MM.1S (cell line): ENCODE data around the gene IGSF5.

Source experiments
- EZH2 ChIP-seq: fragments of 300-600 bp; sonication (generic); optimal IDR thresholded peaks from 2 replicates; pipeline ENCODE3; 2017; ENCODE audit warnings: low read depth, mild to moderate bottlenecking, antibody characterized with exemption, low read length, mixed read lengths
- EZH2phosphoT487 ChIP-seq: fragments of 300-600 bp; sonication (generic); IDR thresholded peaks from 2 replicates; pipeline ENCODE4 v1.6.1; 2018; ENCODE audit warnings: antibody characterized with exemption, low read length
- TF ChIP-seq, protein P1 (sequence below): fragments of 300-600 bp; sonication (generic); IDR thresholded peaks from 2 replicates; pipeline ENCODE4 v1.5.1; 2016; ENCODE audit warnings: antibody characterized with exemption, low read length, mixed read lengths

DNA sequence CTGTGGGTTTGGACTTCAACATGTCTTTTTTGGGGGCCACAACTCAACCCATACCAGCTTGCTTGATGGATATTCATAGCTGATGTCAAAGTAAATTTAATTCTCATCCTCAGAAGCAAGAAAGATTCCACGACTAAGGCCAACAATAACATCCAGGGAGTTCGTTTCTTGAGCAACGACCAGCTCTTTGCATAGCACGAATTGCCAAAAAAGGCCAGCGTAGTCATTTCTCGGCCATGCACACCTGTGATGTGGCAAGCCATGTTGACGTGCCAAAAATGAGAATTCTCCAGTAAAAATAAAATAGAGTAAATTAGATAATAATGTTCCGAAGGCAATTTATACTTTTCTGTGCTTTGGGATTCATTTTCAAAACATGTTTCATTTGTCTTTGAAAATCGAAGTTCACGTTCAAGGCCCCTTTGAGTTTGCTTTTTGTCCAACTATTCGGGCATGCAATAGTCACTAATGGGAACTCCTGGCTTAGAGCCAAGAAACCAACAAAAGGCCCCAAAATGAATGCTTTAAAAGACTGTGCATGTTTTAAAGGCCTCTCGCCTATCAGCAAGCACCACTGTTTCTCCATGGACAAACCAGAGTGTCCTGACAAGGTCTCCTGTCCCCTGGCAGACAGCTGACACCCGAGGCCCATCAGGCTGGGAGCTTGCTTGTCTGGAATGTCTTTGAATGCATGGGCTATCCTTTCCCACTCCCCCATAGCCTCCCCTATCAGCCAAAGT lies 14.4 kb upstream of the IGSF5 start:
- TF ChIP-seq, protein P1, sequence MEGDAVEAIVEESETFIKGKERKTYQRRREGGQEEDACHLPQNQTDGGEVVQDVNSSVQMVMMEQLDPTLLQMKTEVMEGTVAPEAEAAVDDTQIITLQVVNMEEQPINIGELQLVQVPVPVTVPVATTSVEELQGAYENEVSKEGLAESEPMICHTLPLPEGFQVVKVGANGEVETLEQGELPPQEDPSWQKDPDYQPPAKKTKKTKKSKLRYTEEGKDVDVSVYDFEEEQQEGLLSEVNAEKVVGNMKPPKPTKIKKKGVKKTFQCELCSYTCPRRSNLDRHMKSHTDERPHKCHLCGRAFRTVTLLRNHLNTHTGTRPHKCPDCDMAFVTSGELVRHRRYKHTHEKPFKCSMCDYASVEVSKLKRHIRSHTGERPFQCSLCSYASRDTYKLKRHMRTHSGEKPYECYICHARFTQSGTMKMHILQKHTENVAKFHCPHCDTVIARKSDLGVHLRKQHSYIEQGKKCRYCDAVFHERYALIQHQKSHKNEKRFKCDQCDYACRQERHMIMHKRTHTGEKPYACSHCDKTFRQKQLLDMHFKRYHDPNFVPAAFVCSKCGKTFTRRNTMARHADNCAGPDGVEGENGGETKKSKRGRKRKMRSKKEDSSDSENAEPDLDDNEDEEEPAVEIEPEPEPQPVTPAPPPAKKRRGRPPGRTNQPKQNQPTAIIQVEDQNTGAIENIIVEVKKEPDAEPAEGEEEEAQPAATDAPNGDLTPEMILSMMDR = no peak
- no peak for TF ChIP-seq EZH2
- TF ChIP-seq EZH2phosphoT487 = no peak
